Measurements from ENCODE around the gene FOXP4.
A peak's percentile ranks its signal among the peaks of the same experiment; 100 is the strongest.

The FOXP4 gene, protein sequence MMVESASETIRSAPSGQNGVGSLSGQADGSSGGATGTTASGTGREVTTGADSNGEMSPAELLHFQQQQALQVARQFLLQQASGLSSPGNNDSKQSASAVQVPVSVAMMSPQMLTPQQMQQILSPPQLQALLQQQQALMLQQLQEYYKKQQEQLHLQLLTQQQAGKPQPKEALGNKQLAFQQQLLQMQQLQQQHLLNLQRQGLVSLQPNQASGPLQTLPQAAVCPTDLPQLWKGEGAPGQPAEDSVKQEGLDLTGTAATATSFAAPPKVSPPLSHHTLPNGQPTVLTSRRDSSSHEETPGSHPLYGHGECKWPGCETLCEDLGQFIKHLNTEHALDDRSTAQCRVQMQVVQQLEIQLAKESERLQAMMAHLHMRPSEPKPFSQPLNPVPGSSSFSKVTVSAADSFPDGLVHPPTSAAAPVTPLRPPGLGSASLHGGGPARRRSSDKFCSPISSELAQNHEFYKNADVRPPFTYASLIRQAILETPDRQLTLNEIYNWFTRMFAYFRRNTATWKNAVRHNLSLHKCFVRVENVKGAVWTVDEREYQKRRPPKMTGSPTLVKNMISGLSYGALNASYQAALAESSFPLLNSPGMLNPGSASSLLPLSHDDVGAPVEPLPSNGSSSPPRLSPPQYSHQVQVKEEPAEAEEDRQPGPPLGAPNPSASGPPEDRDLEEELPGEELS

DNA sequence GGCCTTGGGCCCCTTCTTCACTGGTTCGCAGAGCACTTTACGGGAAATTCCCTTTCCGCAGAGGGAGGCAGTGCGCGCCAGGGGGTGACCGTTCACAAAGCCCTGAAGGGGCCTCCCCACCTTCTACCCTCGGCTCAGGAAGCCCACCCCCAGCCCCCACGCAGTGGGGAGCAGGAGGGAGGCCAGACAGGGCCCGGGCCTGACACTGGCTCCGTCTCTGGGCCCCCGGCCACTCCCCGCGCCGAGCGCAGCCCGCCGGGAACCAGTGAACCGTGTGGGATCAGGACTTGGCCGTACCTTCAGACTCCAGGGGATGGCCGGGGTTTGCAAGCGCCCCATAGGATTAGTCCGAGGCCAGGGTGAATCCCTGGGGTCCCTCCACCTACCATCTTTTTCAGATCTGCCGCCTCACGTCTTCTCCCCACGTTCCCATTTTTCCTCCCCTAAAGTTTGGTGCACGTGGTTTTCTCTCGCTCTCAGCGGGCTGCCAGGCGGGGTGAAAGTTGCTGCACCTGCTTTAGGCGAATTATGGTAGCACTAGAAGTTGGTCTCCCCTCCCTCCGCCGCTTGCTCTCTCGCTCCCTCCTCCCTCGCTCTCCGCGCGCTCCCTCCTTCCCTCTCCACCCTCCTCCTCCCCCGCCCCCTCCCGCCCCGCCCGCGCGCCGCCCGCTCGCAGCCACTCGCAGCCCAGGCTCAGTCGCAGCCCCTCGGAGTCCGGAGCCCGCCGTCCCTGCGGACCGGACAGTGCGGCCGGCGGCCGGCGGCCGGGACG, at the start of gene FOXP4:
Gene FOXP4 (plus strand): TSS at position 679 of the 772 bp plus-strand sequence. CDS start 19,380 bp downstream, outside the sequence.
- peak; percentile 94 for DNase-seq

DNA sequence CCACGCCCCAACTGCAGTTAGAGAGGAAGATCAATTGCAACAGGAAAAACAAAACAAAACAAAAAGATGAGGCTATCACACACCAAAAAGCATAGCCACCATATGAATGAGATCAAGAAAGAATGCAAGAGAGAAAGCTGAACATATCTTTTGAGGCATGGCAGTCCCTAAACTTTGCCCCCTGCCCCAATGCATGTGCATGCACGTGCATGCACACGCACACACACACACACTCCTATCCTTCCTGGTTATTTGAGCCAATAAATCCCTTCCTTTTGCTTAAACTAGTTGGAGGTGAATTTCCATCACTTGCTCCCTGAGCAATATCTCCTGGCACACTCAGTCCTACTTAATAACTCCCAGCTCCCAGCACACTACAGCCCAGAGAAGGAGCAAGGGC, 48.6 kb upstream of the FOXP4 start:
- DNase-seq: no peak

DNA sequence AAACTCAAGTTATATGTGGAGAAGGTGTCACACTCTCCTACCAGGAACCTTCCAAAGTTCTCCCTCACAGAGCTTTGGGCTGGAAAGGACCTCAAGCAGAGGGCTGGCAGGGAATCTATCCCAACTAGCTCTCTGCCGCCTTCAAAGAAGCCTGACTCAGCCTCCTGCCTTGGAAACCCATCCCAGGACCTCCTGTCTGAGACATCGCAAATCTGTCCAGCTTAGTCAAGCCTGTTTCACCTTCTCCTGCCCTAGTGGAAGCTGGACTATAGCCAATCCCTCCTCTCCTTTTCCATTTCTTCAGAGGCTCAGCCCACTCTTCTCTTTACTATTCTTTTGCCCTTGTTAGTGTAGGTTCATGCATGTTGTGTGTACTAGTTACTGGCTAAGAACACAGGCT, 48.2 kb upstream of the FOXP4 start:
- DNase-seq: no peak

DNA sequence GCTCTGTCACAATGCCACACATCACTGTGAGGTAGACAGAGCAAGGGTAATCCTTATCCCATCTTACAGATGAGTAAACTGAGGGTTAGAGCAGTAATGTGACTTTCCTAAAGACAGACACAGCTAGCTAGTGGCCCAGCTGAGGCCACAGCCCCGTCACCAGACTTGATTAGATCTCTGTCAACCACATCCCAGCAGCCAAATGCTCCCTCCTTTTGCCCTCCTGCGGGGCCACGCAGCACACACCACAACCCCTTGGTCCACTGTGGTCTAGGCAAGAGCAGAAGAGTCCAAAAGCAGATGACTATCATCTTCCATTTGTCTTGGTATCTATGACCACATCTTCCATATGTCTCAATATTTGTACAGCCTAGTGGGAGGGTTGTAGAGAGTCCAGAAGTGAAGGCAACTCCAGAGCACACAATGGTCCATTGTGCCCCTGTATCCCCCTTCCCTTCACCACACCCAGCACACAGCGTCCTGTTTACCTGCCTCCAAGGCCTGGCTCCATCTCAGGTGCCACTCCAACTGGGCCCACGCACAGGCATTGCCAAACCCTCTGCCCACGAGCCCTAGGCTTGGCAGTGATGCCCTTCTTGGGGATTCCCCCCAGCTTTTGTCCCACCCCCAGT, 47.1 kb upstream of the FOXP4 start:
- DNase-seq: no peak

DNA sequence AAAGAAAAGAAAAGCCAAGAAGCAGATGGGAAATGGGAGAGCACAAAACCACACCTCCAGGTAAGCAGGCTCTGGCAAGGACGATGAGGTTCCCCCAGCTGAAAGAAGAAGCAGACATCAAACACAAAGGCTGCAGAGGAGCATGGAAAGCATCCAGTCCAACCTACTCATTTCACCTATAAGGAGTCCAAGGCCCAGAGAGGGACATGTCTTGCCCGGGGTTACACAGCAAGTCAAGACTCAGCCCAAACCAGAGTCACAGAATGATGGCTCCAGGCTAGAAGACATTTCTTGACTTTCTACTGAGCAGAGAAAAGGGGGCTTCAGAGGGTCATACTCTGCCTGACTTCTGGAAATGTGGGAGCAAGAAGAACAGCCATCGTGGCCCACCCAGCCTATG, 45.6 kb upstream of the FOXP4 start:
- DNase-seq: peak; percentile 4

DNA sequence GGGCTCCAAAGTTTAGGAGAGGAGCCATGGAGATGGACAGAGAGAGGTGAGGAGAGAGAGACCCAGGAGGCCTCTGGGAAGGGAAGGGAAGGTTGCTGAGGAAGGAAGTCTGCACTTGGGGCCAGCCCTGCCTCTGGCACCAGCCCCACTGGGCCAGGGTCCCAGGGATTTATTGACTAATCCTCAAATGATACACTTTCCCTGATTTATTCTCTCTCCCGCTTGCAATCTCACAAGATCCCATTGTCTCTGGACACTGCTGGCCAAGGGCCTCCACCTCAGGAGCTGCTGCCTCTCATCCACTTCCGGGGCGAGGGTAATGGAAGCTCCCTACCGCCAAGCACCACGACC, 43.6 kb upstream of the FOXP4 start:
- no peak for DNase-seq

DNA sequence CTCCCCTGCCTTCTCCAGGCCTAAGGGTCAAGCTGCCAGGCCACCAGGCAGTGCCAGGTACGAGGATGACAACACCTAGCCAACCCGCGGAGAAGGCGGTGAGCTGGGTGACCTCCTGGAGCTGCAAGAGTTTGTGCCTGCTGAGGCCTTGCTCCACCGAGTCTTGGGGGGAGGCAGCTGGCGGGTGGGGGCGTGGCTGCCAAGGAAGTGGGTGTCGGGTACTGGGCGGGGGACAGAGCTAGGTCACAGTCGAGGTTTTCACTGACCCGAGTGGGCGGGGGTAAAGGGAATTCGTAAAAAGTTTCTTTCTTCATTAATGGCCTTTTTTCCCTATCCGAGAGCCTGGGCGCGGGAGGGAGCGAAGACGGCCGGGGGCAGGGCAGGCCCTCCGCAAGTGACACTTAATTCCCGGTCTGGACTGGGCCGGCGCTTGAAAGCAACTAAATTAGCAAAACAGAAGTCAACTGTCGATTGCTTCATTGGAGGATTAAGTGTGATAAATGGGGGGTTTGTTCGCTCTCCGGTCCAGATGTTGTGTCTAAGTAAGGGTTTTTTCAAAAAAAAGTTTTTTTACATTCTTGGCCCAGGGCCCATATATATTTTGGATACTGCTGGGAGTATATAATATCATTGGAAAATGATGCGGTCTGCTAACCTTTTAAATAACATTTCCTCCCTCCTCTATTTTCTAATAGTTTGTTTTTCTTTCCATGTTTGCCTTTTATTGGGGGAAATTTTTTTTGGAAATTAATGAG, 43.1 kb upstream of the FOXP4 start:
- peak; percentile 33 for DNase-seq

DNA sequence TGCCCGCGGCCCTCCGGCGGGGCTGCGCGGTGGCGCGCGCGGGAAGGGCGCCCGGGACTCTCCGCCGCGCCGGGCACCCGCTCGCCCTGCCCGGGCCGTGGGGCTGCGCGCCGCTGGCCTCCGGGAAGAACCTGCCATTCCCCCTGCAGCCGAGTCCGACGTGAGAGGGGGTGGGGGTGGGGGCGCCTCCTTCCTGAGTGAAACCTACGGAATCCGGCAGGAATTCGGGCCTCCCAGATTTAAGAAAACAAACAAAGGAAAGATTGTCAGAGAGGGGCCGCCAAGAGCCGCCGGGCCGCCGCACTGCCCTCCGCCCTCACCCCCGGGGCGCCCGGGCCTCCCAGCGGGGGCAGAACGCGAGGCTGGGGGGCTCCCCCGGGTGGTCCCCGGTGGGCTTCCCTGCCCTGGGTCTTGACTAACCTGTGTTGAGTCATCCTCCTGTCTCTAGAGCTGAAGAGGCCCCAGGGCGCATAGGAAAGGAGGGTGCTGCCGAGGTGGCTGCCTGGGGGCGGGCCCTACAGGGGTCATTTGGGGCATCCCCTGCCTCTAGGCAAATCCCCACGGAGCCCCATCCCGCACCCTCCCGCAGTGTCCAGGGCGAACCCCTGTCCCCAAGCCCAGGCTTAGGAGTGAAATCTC, 42.2 kb upstream of the FOXP4 start:
- no peak for DNase-seq

DNA sequence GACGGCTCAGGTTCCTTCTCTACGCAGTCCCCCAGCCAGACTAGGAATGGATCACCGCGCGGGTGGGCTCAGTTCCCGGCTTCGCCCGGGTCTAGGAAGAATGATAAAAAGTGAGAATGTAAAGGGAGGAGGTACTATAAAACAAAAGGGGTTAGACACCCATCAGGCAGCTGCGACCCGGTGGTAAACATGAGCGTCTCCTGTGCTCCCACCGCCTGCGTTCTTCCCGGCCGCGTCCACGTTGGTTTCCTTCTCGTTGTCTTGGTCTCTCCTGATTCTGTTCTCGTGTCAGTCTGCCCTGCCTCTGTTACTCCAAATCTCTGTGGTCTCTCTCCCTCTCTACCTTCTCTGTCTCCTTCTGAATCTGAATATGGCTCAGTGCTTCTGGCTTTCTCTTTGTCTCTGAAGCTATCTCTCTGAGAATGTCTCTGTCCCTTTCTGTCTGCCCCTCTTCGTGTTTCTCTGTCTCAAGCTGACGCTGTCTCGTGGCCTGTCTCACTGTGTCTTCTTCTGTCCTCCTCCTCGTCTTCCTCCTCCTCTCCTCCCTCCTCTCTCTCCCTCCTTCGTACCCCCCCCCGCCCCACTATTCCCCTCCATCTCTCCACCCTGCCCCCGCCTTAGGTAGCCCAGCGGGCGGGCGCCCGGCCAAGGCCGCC, 41.6 kb upstream of the FOXP4 start:
- DNase-seq: peak; percentile 43

DNA sequence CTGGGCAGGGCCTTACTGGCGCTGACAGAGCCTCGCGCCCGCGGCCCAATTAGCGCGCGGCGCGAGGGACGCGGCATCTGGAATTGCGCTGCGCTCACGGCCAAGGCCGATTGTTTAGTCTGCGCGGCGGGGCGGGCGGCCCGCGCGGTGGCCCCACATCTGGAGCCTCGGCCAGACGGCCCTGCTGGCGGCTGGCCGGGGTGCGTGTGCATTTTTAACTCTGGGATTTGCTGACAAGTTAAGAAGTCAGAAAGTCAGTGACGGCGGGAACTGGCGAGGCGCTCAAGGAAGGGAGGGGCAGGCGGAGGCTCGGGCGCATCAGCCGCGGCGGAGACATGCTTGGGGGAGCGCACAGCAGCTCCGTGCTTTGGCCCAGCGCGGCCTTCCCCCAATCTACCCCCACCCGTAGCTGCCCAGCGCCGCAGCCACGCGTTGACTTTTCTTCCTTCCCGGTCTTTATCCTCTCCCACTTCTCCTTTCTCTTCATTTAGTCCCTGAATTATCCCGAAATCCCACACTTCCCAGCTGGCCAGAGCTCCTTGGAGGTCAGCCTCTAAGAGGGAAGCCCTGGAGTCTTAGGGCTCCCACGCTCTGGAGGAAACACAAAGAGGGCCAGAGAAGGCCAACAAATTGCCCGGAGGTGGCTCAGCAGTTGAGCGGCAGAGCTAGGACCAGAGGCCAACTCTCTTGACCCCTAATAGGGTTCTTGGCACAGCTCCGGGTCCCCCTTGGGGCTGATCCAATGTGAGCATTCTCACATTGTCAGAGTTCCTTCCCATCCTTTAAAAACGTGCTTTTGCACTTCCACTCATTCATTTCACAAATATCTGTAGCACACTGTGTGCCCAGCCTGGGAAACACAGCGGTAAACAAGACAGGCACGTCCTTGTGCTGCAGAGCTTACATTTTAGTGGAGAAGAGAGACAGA, 40.8 kb upstream of the FOXP4 start:
- DNase-seq: peak; percentile 54

DNA sequence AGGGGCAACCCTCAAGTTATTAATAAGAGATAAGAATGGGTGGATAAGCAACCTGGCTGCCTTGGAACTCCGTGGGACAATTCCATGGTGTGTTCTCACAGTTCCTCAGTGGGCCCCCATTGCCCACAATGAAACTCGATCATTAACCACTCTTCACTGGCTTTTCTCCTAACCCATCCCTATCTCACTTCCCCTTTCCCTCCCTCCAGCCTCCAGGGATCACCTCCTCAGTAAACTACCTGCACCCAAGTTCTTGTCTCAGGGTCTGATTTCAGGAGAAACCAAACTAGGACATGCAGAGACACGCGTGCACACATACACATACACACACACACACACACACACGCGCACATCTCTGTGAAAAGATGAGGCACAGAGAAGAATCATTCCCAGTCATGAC, 37.7 kb upstream of the FOXP4 start:
- DNase-seq: no peak

DNA sequence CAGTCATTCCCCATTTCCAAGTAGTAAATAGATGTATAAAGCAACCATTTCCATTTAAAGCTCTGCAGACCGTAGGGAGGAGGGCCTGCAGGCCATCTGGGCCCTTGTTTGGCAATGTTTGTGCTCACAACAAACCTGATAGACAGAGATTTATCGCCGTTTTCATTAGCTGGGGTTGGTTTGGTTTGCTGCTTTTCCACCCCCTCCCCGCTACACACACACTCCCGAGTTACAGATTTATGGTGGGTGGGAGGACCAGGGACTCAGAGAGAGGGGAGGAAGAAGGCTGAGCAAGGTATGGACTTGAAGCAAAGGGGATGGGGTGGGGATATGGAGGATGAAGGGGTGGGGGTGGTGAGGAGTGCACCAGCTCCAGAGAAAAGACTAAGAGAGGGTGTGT, 36.6 kb upstream of the FOXP4 start:
- no peak for DNase-seq

DNA sequence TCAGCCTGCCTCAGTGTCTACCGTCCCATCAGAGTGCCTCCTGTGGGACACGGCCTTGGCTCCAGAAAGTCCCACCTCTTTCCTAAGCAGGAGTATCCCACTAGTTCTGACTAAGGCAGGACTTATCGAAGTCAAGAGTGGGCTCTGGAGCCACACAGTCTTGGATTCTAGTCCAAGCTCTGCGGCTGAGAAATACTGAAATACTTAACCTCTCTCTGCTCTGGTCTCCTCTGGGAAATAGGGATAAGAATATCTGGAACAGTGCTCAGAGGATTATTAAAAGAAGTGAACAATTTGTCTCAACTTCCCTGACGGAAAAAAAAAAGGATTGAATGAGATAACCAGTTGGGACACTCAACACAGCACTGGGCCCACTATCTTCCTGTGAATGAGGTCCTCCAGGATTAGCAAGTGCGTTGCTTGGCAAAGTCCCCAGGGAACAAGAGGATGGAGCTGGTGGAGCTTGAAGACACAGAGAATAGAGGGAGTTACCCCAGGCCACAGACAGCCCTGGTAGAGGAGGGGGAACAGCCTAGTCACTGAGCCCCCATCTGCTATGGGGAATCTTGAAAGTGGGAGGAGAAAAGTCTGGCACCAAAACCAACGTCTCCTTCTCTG, 34.6 kb upstream of the FOXP4 start:
- no peak for DNase-seq

DNA sequence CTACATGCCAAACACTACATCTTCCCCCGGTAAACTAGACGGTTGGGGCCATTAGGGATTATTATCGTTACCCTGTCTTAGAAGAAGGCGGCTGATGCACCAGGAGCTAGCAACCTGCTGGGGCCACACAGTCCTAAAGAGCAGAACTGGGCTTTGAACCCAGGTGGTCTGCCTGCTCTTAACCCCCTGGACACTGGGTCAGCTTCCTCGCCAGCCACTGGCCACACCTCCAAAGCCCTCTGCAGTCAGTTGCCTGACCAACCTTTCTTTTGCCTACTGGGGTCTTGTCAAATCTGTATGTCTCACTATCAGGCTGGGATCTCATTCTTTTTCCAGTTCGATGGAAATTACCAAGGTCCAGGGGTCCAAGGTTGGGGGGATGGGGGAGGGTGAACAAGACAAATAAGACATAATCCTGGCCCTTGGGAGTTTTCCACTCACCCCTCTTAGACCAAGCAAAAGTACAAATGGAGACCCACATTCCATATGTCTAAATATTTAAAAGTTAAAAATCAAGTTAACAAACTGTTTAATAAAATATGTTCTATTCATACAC, 34.0 kb upstream of the FOXP4 start:
- DNase-seq: no peak

DNA sequence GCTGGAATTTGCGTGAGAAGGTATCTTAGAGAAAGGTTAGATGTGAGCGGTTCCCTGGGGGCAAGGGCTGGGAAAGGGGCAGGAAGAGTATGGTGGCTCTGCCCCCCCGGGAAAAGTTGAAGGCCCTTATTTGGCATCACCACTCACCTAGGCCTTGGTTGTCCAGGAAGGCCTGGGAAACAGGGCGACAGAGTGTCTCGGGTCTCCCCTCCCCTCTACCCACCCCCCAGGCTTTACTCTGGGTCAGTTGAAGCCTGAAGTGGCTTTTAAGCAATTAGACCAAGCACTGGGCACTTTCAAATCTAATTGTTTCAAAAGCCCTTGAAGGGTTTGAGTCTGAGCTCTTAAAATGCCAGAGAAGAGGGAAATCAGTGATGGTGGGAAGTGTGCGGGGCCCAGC, 30.2 kb upstream of the FOXP4 start:
- DNase-seq: no peak

DNA sequence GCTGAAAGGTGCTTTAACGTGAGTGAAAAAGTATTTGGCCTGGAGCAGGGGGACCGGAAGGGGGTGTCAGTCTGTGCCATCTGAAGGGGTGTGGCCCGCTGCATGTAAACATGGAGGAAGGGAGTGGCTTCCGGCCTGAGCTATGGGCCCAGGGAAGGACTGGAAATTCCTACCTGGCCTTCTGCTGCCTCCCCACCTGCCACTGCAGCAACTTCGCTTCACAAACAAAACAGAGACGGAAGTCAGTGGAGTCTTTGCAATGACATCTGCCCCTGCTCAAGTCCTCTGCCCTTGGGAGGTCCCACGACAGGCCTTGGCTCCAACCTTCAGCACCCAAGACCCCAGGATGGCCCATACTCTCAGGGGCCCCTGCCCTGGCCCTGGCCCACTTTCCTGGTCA, 28.1 kb upstream of the FOXP4 start:
- DNase-seq: no peak

DNA sequence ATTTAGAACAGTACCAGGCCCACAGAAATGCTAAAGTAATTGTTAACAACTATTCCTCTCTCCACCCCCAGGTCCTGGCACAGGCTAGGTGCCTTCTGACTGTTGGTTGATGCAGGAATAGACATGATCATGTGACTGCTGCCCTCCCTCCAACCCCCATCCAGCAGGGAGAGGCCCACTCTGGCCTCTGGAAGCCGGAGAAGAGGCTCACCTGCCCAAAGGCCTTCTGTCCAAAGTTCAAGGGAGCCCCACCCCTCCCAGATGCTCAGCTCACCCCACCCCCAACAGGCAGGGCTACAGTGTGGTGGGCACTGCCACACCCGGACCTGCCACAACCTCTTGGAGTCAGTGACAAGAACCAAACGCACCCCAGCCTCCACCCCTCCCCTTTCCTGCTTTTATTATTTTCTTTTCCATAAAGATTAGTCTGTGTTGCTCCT, 26.9 kb upstream of the FOXP4 start:
- DNase-seq: no peak

DNA sequence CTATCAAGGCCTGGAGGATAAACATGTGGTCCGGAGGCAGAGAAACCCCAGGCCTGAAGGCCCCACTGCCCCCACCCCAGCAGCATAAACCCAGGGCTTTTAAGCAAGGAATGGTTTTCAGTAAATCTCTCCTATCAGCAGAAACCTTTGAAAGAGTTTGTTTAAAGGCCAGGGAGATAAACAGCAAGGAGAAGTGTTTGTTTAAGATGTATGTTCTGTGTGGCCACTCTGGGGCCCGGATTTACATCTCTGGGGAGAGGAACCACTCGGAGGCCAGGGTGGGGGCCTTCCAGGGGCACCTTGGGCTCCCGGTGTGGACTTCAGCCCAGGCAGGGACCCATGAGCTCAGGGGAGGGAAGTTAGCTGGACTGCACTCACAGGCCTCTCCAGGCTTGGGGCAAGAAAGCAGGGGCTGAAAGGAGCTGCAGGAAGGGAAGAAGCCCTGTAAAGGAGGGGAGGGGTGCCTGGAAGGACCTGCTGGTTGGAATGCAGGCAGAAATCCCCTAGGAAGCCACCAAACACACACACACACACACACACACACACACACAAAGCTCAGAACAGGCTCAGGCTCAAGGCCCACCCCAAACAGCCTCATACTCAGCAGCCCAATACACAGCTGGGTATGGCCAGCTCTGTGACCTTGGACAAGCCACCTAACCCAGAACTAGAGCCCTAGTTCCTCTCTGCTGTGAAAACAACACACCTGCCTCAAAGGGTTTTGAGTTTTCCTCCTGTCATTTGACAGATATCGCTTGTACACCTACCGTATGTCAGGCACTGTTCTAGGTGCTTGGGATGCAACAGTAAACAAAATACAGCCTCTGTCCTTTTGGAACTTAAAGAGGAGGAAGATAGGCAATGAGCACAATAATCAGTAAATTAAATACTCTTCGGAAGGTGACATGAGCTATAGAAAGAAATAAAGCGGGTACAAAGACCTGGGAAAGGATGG, 26.2 kb upstream of the FOXP4 start:
- no peak for DNase-seq

Data from NCI-H2171 treated with DMSO at 0.1 percent for 48 hours (cell line).